Choroid plexus epithelial cell (primary cell): Measurements from ENCODE around the gene ARHGEF4.
"Not testable (repeated sequence)": the region's sequence is repeated elsewhere in the genome, so short reads cannot be mapped to it uniquely, and the experiment has no call there.

ENCODE experiments used
- DNase-seq: peaks from one replicate; pipeline ENCODE4 v3.0.0-alpha.2; 2010; ENCODE audit warnings: low read depth
- H3K4me3 ChIP-seq: 2 replicates; pipeline ENCODE4 v1.5.1; 2011; ENCODE audit warnings: low read depth, mild to moderate bottlenecking, control low read depth, low read length, moderate library complexity
- CTCF ChIP-seq: conservative IDR thresholded peaks from 2 replicates; pipeline ENCODE4 v1.5.1; 2011; ENCODE audit warnings: low read depth, mild to moderate bottlenecking, control low read depth, inconsistent platforms, low read length, moderate library complexity

The ARHGEF4 gene

DNA sequence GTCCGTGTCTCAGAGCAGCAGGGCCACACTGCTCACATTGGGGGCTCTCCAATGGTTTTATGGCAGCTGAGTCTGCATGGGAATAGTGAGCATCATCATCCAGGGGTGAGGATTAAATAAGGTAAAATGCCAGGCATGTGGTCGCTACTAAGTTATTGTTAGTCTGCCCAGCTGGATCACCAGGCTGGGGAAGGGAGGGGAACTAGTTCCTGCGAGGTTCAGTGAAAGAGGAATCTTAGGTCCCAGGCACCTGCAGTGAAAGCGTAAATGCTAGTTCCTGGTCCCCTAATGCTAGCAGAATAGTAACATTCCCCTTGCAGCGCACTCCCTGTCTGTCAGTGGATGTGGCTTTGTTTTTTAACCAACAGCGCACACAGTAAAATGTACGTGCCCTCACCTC is 60.1 kb downstream of the ARHGEF4 start:
- H3K4me3 ChIP-seq, result no peak overlapping the region
- no peak for DNase-seq
- TF ChIP-seq CTCF, result no peak

DNA sequence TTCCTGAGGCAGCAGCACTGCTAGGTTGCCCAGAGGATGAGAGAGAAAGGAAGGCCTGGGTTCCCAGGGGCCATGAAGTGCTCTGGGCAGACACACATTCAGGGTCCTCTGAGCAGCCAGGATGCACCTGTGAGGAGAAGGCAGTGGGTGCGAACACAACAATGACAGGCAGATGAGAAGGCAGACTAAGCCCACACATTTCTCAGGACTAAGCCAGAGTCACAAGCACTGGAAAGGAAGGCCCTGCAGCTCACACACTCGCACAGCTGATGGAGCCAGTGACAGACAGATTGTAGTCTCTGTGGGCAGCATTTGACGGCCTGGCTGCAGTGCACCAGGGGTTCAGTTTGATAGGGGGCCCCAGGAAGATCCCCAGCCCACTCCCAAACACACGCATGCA is 61.8 kb downstream of the ARHGEF4 start:
- no peak overlapping the region for H3K4me3 ChIP-seq
- no peak for DNase-seq
- TF ChIP-seq CTCF, result no peak

GRCh38 chr2:130899306-130899705 is 62.6 kb downstream of the ARHGEF4 start:
- no peak for DNase-seq
- no peak for TF ChIP-seq CTCF
- H3K4me3 ChIP-seq, result no peak overlapping the region

DNA sequence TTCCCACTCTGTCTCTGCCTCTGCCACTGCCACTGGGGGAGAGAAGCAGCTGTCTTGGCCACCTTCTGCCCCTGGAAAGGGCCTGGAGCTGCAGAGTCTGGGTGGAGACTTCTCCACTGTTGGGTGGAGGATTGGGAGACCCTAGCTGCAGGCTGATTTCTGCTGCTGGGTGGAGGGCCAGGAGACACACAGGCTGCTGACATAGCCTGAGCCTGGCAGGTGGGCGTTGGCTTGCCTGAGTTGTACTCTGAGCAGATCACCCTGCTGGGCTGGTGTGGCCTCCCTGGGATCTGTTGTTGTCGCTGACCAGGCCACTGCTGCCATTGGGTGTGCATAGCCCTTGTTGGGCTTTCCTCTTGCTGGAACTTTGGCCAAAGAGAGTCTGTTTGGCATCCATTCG is 64.3 kb downstream of the ARHGEF4 start:
- no peak for TF ChIP-seq CTCF

DNA sequence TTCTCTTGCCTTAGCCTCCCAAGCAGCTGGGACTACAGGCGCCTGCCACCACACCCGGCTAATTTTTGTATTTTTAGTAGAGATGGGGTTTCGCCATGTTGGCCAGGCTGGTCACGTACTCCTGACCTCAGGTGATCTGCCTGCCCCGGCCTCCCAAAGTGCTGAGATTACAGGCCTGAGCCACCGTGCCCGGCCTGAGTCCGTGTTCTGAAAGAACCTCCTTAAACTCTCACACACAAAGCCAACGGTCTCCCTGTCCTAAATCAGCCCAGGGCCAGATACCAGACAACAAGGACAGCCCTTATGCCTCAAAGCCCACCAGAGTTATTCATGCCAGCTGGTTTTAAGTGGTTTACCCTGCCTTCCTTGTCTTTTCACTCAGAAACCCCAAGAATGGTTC is 64.9 kb downstream of the ARHGEF4 start:
- not testable (repeated sequence) for H3K4me3 ChIP-seq, DNase-seq

More for the DNA sequence above, 64.3 kb downstream of the ARHGEF4 start:
- no peak overlapping the region for H3K4me3 ChIP-seq
- no peak for DNase-seq

DNA sequence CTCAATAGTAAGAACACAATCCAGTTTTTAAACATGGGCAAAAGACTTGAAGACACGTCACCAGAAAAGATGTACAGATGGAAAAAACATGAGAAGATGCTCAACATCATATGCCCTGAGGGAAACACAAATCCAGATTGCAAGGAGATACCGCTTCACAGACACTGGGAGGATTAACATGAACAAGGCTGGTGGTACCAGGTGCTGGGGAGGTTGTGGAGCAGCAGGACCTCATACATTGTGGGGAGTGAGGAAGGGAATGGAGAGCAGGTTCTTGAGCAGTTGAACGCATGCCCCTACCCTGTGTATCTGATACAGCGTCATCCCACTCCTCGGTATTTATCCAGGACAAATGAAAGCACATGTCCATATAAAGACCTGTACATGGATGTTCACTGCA is 72.1 kb downstream of the ARHGEF4 start:
- no peak for TF ChIP-seq CTCF
- no peak for DNase-seq
- H3K4me3 ChIP-seq, result no peak overlapping the region

DNA sequence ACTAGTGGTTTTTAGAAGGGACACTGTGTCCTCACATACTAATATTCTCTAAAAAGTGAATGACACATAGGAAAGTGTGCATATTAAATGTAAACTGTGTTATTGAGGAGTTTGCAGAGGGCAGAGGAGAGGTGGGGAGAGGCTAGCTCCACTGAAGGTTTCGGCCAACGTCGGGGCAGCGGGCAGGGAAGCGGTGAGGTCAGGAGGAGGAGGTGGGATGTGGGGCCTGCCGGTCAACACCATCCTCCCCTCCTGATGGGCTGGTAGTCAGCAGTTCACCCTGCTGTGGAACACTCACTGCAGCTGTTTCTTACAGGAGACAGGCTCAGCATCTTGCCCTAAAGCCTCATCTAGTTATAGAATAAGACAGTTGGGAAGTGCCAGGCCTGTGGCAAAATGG is 74.2 kb downstream of the ARHGEF4 start:
- no peak for DNase-seq
- TF ChIP-seq CTCF, result no peak
- H3K4me3 ChIP-seq, result no peak overlapping the region

DNA sequence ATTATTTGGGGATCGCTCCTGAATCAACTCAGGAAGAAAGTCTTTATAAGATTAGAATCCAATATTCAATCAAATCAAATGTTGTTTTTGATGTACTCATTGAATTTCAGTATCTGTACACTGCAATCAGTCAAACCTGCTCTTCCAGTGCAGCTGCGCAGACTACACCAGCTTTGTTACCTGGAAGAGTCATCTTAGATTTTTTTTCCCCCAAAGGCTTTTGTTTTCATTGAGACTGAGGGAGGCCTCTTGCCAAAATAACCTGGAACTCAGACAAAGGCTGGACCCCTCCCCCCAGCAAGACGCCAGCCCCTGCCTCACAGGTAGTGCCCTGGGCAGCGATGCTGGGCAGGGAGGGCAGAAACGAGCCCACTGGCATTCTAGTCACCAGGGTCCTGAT is 74.8 kb downstream of the ARHGEF4 start:
- no peak overlapping the region for H3K4me3 ChIP-seq
- TF ChIP-seq CTCF, result no peak
- no peak for DNase-seq
